ENCODE results near the gene OR1L6.

OR1L6 gene

GRCh38 chr9:122742003-122742402 lies at the start of gene OR1L6:
Gene OR1L6 (plus strand): TSS chr9:122742303. CDS start chr9:122749848, 7,545 bp downstream.
- DNase-seq = no peak

- DNase-seq = no peak
These were observed 46.4 kb upstream of the OR1L6 start for GRCh38 chr9:122695696-122696095.

GRCh38 chr9:122718038-122718437 lies 24.1 kb upstream of the OR1L6 start:
- DNase-seq = no peak

GRCh38 chr9:122719218-122719617 lies 22.9 kb upstream of the OR1L6 start:
- DNase-seq = no peak

- no peak for DNase-seq
These were observed 18.4 kb upstream of the OR1L6 start, which contains the start of gene OR1L4 for GRCh38 chr9:122723690-122724089. Gene OR1L4 (plus strand): TSS chr9:122723990. CDS start chr9:122723990, 0 bp downstream.

- no peak for DNase-seq
These were observed 12.7 kb downstream of the OR1L6 start for GRCh38 chr9:122754825-122755224.

- DNase-seq = no peak
These were observed 25.7 kb downstream of the OR1L6 start for GRCh38 chr9:122767817-122768216.

GRCh38 chr9:122777052-122777451 lies 34.9 kb downstream of the OR1L6 start:
- DNase-seq = no peak

GRCh38 chr9:122777935-122778627 lies 36.0 kb downstream of the OR1L6 start:
- DNase-seq = no peak

GRCh38 chr9:122779181-122779580 lies 37.1 kb downstream of the OR1L6 start:
- DNase-seq = no peak

GRCh38 chr9:122780026-122780425 lies 37.9 kb downstream of the OR1L6 start:
- no peak for DNase-seq

- no peak for DNase-seq
These were observed 39.6 kb downstream of the OR1L6 start for GRCh38 chr9:122781671-122782070.

GRCh38 chr9:122785269-122785668 lies 43.2 kb downstream of the OR1L6 start:
- DNase-seq = no peak

GRCh38 chr9:122786338-122786737 lies 44.2 kb downstream of the OR1L6 start:
- no peak for DNase-seq

- DNase-seq = no peak
These were observed 46.7 kb downstream of the OR1L6 start, which contains the start of gene OR5C1 for GRCh38 chr9:122788831-122789230. Gene OR5C1 (plus strand): TSS chr9:122788933. CDS start chr9:122788933, 0 bp downstream.

GRCh38 chr9:122789256-122790046 lies 47.3 kb downstream of the OR1L6 start:
- no peak for DNase-seq

- no peak for DNase-seq
These were observed 50.0 kb downstream of the OR1L6 start for GRCh38 chr9:122791872-122792669.

GRCh38 chr9:122797316-122798063 lies 55.4 kb downstream of the OR1L6 start:
- DNase-seq = no peak

All from NCI-H1436 treated with DMSO at 0.1 percent for 48 hours (cell line).